Activated T-cell treated with anti-CD3 and anti-CD28 coated beads, Interleukin-2, amount 50 U/mL, for 72 hours (primary cell): ENCODE results near the gene MGAT4D. TPM values are rescaled to one million over a fixed set of nuclear protein-coding genes. Genes with fewer than 3 reads are reported as not detected.
A peak's percentile ranks its signal among the peaks of the same experiment; 100 is the strongest.
"Not testable (repeated sequence)": the region's sequence is repeated elsewhere in the genome, so short reads cannot be mapped to it uniquely, and the experiment has no call there.

Experiments used
- ATAC-seq, 2 donors: fragments of 150-1000 bp; cut with Tn5 transposase; replicated peaks in 1 of 2; 2 replicates each; pipeline ENCODE4 v1.10.0; 2021; ENCODE audit warnings: moderate library complexity in 2 of 2, mild to moderate bottlenecking in 1 of 2
- DNase-seq, 2 donors: peaks; one replicate each; pipeline ENCODE4 v3.0.0; 2021 to 2022; ENCODE audit warnings: mixed read lengths in 1 of 2
- H3K27ac Mint-ChIP-seq: one replicate; pipeline ENCODE4 v1.8.0; 2022; ENCODE audit warnings: mild to moderate bottlenecking, moderate library complexity, mixed read lengths
- H3K27me3 Mint-ChIP-seq: one replicate; pipeline ENCODE4 v1.8.0; 2022; ENCODE audit warnings: low read depth, mixed read lengths
- H3K36me3 Mint-ChIP-seq, 2 donors: one replicate each; pipeline ENCODE4 v1.8.0; 2022; ENCODE audit warnings: mixed read lengths in 2 of 2, mild to moderate bottlenecking in 1 of 2; ENCODE audit not compliant: insufficient read depth in 2 of 2
- H3K4me1 Mint-ChIP-seq: one replicate; pipeline ENCODE4 v1.8.0; 2022; ENCODE audit warnings: low read depth, mixed read lengths
- H3K4me3 Mint-ChIP-seq, 2 donors: one replicate each; pipeline ENCODE4 v1.8.0; 2022; ENCODE audit warnings: mild to moderate bottlenecking in 2 of 2, mixed read lengths in 2 of 2, moderate library complexity in 2 of 2
- H3K9me3 Mint-ChIP-seq, 2 donors: one replicate each; pipeline ENCODE4 v1.8.0; 2022; ENCODE audit warnings: mixed read lengths in 2 of 2
- total RNA-seq, 2 donors: library from RNA; stranded (reverse); gene quantifications; one replicate each; pipeline ENCODE4 v1.2.3, GENCODE V29; 2022

Gene MGAT4D
- total RNA-seq, 2 donors from 2014 or later, result not detected

DNA sequence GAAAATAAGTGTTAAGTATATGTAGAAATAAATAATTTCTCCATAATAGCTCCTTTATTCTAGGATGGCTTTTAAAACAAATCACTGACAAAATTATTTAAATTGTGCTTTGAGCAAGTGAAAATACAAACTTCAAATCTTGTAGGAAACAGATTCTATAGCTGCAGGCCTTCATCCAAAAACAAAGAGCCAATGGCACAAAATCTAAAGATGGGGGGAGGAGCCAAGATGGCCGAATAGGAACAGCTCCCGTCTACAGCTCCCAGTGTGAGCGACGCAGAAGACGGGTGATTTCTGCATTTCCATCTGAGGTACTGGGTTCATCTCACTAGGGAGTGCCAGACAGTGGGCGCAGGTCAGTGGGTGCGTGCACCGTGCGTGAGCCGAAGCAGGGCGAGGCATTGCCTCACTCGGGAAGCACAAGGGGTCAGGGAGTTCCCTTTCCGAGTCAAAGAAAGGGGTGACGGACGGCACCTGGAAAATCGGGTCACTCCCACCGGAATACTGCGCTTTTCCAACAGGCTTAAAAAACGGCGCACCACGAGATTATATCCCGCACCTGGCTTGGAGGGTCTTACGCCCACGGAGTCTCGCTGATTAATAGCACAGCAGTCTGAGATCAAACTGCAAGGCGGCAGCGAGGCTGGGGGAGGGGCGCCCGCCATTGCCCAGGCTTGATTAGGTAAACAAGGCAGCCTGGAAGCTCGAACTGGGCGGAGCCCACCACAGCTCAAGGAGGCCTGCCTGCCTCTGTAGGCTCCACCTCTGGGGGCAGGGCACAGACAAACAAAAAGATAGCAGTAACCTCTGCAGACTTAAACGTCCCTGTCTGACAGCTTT is 84.7 kb downstream of the MGAT4D start:
- not testable (repeated sequence) for H3K27me3 Mint-ChIP-seq, H3K4me3 Mint-ChIP-seq, H3K27ac Mint-ChIP-seq, H3K9me3 Mint-ChIP-seq, DNase-seq, ATAC-seq, H3K4me1 Mint-ChIP-seq, H3K36me3 Mint-ChIP-seq

DNA sequence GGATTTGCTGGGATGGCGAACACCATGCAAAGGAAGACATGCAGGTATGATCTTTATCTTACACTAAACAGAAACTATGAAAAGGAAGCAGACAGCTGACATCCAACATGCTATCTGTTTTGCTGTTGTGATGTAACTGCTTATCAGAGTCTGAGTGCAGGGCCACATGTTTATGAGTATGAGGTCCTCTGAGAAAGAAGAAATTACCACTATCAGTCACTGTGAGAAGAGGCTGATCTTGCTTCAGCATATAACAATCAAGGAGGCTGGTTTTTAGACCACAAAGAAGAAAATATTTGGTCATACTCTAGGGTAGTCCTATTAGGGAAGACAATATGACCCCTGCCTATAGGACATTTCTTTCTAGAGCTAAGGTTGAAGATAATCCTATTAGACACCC is 89.1 kb downstream of the MGAT4D start:
- DNase-seq, result no peak
- Mint-ChIP-seq H3K27ac (no peak overlapping the region), H3K4me3 (no peak overlapping the region), H3K4me1 (peaks cover 6% of the 10 kb centered on the region), H3K9me3 (no peaks in the 10 kb centered on the region), H3K27me3 (peaks cover 13% of the 10 kb centered on the region), H3K36me3 (no peaks in the 10 kb centered on the region)
- peak; percentile 27 to 52 for ATAC-seq

DNA sequence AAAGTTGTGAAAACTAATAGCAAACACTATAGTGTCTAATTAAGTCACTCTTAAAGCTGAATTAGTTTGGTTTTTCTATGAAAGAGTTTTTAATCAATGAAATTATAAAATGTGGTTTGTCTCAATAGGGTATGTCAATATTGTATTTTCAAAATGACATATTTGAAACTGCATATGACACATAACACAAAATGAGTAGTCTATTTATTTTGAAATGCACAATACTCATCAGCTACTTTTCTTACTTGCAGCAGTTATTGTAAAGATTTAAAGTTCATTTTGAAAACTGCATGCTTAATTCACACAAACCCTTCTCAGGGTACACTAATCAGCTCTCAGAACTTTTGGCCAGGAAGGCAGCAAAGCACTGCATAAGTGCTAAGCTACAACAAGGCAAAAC is 91.8 kb downstream of the MGAT4D start:
- H3K27me3 Mint-ChIP-seq, result peaks cover 13% of the 10 kb centered on the region
- H3K4me3 Mint-ChIP-seq, result no peak overlapping the region
- ATAC-seq (peak; percentile 47 to 69), DNase-seq (no peak)
- H3K4me1 Mint-ChIP-seq, result peaks cover 6% of the 10 kb centered on the region
- H3K27ac Mint-ChIP-seq, result no peak overlapping the region
- H3K36me3 Mint-ChIP-seq, result no peaks in the 10 kb centered on the region
- H3K9me3 Mint-ChIP-seq, result no peaks in the 10 kb centered on the region

DNA sequence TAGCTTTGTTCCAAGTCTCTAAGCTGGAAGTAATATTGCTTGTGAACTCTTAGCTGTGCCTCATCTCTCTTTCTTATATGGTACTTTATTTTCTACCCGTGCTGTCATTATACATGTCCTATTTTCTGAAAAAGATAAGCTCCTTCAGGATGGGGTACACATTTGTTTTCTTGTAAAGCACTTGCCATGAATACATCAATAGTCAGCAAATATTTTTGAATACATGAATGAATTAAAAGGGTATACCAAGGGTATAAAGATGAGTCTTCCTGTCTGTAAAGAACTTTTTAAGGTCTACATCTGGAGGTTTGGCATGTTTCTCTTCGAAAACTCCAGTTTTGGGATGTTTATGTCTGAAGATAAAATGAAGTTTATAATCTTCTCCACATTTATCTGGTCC is 98.0 kb downstream of the MGAT4D start:
- DNase-seq (no peak), ATAC-seq (no peak)
- no peak overlapping the region for H3K27ac Mint-ChIP-seq
- H3K9me3 Mint-ChIP-seq, result no peaks in the 10 kb centered on the region
- H3K4me3 Mint-ChIP-seq, result no peak overlapping the region
- H3K4me1 Mint-ChIP-seq, result no peaks in the 10 kb centered on the region
- H3K27me3 Mint-ChIP-seq, result no peaks in the 10 kb centered on the region
- H3K36me3 Mint-ChIP-seq, result no peaks in the 10 kb centered on the region

DNA sequence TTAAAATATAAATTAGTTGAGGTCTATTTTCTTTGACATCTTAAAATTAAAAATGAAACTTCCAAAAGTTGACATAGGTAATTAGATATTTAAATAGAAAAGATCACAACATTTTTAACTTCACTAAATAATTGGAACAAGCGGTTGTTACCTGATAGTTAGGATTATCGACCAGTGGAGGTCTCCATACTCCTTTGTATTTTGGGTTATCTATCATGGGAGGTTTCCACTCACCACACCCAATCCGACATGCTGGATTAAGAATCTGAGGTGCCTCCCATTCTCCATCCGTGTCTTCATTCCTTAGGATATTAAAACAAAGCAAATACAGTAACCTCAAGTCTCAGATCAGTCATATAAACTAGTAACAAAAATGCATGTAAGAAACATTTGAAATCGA is 102.4 kb downstream of the MGAT4D start:
- no peak for ATAC-seq
- Mint-ChIP-seq H3K27me3 (no peaks in the 10 kb centered on the region), H3K36me3 (no peaks in the 10 kb centered on the region), H3K4me3 (no peak overlapping the region), H3K27ac (no peak overlapping the region), H3K9me3 (no peaks in the 10 kb centered on the region), H3K4me1 (no peaks in the 10 kb centered on the region)
- no peak for DNase-seq

Other genes starting within 250 kb of the MGAT4D start
- 10 to 100 TPM; 31.6 to 32.6 TPM for gene SCOC, start 124.6 kb downstream of the MGAT4D start, total RNA-seq
- gene CLGN, start 70.6 kb downstream of the MGAT4D start, total RNA-seq, result under 1 TPM; 0.14 to 0.17 TPM
- gene ELMOD2, start 25.9 kb upstream of the MGAT4D start, total RNA-seq, result 10 to 100 TPM; 16.7 to 20.6 TPM
- not detected for gene UCP1, start 70.7 kb upstream of the MGAT4D start, total RNA-seq